KG1 (cell line): Measurements from ENCODE around the gene BPIFB6.

Source experiments
- DNase-seq: peaks from one replicate; lab custom pipeline; 2025; lab: John Stamatoyannopoulos, UW

The BPIFB6 gene

GRCh38 chr20:33092361-33092760, 60.9 kb downstream of the BPIFB6 start:
- no peak for DNase-seq

- DNase-seq, result no peak
These were observed 61.6 kb downstream of the BPIFB6 start for GRCh38 chr20:33093074-33093473.

- DNase-seq, result no peak
These were observed 62.1 kb downstream of the BPIFB6 start for GRCh38 chr20:33093582-33093981.
